Measurements from ENCODE around the gene GALNT9.

The GALNT9 gene

DNA sequence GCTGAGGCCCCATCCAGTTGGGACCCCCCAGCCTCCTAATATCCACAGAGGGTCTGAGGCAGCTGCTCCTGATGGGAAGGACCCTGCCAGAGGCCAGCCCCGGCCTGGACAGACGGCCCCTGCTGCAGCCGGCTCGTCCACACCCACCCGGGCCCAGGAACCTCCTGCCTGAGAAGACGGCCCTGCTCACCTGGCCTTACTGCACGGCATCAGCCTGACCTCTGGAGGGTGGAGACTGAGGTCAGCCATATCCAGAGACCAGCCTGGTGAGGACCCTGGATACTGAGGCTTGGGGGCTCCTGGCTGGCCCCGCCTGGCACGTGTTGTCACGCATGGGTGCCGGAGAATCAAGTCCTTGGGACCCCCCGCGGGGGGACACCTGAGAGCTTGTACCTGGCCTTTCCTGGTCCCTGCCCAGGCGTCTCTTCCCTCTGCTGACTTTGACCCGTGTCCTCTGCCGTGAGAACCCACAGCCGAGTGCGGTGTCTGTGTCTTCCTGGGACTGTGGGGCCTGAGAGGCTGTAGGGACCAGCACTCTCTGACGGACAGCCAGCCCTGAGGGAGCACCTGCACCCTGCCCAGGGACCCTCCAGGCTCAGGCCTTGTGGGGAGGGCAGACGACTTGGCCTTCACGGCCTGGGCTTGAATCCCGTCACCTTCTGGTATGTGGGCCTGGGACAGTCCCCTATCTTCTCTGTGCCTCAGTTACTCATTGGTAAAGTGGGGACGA is 127.8 kb downstream of the GALNT9 start:
- H3K27ac ChIP-seq = no peak overlapping the region
- TF ChIP-seq, protein P1, sequence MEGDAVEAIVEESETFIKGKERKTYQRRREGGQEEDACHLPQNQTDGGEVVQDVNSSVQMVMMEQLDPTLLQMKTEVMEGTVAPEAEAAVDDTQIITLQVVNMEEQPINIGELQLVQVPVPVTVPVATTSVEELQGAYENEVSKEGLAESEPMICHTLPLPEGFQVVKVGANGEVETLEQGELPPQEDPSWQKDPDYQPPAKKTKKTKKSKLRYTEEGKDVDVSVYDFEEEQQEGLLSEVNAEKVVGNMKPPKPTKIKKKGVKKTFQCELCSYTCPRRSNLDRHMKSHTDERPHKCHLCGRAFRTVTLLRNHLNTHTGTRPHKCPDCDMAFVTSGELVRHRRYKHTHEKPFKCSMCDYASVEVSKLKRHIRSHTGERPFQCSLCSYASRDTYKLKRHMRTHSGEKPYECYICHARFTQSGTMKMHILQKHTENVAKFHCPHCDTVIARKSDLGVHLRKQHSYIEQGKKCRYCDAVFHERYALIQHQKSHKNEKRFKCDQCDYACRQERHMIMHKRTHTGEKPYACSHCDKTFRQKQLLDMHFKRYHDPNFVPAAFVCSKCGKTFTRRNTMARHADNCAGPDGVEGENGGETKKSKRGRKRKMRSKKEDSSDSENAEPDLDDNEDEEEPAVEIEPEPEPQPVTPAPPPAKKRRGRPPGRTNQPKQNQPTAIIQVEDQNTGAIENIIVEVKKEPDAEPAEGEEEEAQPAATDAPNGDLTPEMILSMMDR (IDR thresholded peaks at IDR 0.05) = no peak
- TF ChIP-seq ZFX (IDR thresholded peaks at IDR 0.05; ENCODE audit: borderline replicate concordance) = no peak

GRCh38 chr12:132200800-132201199 is 128.6 kb downstream of the GALNT9 start:
- TF ChIP-seq ZFX (IDR thresholded peaks at IDR 0.05; ENCODE audit: borderline replicate concordance) = no peak
- TF ChIP-seq, protein P1 (IDR thresholded peaks at IDR 0.05) = no peak
- H3K27ac ChIP-seq = no peak overlapping the region

DNA sequence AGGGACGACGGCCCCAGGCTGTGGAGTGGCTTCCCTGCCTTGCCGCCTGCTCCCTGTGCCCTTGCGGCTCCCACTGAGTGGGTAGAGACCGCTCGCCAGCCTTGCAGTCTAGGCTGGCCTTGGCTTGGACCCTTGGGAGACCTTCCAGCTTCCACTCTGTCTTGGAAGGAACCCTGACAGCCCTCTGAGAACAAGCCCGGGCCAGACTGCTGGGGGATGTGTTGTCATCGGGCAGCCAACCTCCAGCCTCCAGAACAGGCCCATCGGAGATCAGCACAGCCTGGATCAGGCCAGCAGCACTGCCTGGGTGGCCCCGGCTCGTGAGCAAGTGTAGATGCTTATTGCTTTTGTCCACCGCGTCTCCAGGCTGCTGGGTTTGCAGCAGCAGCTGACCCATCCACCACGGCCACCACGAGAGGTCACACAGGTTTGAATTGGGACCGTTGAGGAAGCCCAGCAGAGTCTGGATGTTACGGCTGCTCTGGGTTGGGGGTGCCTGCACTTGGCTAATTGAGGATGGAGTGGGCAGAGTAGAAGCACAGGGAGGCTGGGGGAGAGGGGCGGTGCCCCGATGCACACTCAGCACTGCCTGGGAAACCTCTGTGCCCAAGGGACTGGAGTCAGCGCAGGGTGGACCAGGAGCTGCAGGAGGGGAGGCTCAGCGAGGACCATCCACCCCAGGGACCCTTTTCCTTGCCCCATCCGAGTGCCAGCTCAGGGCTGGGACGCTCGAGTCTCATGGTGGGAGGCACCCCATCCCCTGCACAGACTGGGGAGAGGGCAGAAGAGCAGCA is 129.7 kb downstream of the GALNT9 start:
- TF ChIP-seq ZFX (IDR thresholded peaks at IDR 0.05; ENCODE audit: borderline replicate concordance) = no peak
- TF ChIP-seq, protein P1 (IDR thresholded peaks at IDR 0.05) = no peak
- no peak overlapping the region for H3K27ac ChIP-seq

DNA sequence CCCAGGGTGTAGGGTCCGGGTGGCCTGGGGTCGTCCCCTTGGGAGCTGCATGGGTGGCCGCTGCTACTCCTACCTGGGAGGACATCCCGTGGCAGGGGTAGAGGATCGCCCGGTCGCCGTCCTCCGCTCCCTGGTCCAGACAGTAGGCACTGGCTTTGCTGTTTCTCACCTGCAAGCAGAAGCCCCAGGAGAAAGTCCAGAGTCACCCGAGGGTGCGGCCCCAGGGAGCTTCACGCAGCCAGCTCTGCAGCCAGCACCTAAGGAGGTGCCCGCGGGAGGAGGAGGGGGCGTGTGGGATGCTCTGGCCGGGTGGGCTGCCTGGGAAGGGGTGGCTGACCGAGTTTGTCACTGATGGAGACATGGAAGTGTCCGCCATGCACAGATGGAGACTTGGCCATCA is 130.3 kb downstream of the GALNT9 start:
- TF ChIP-seq ZFX (IDR thresholded peaks at IDR 0.05; ENCODE audit: borderline replicate concordance) = no peak
- TF ChIP-seq, protein P1 (IDR thresholded peaks at IDR 0.05) = no peak
- no peak overlapping the region for H3K27ac ChIP-seq

DNA sequence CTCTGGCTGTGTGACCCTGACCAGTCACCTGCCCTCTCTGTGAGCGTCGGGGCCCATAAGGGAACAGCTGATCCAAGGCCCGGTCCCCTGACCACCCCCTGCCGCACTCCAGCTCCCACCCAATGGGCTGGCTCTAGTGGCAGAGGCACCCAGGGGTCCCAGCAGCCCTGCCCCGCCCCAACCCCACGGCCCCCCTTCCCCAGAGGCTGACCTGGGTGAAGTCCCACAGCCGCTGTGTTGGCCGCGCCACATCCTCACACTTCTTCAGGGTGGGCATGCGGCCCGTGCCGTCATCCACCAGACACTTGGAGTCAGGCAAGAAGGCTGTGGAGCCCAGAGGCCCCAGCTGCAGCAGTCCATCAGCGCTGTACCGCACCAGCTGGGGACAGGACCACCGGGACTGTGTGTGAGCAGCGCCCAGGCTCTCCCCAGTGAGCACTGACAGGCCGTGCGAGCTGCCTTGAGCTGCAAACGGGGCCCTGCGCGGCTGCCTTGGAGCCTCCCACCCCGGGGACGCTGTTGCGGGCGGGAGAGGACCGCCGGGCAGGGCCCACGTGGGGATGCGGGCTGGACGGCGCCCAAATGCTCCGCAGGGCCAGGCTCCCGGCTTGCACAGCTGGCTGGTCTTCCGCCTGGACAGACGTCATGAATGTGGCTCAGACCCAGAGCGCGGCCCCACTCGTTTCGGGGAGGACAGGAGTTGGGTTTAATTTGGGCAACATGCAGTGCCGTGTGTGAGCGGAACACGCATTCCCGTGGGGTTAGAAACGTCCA is 131.6 kb downstream of the GALNT9 start:
- TF ChIP-seq, protein P1 (IDR thresholded peaks at IDR 0.05) = no peak
- TF ChIP-seq ZFX (IDR thresholded peaks at IDR 0.05; ENCODE audit: borderline replicate concordance) = no peak
- no peak overlapping the region for H3K27ac ChIP-seq

DNA sequence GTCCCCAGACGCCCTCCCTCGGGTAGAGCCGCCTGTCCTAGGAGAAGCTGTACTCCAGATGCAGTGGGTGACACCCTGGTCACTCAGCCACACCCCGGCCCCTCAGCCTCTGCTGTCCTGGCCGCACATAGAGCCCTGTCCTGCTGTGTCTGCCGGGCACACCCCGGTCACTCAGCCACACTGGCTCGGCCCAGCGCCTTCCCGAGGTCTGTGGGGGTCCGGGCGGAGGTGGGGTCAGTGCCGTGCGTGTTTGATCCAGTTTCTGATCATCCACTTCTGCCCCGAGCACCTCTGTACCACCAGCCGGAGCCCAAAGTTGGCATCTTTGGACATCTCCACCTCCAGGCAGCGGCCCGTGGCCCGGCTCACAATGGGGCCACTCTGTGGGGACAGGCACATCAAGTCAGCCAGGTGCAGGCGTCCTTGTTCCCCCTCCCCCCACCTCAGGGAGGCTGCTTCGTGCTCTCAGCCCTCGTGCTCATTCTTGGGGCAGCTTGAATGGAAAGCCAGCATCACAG is 132.5 kb downstream of the GALNT9 start:
- TF ChIP-seq, protein P1 (IDR thresholded peaks at IDR 0.05) = no peak
- no peak for TF ChIP-seq ZFX (IDR thresholded peaks at IDR 0.05; ENCODE audit: borderline replicate concordance)
- no peak overlapping the region for H3K27ac ChIP-seq

All from 22Rv1 (cell line).